ENCODE results near the gene CHERP. TPM values are rescaled to one million over a fixed set of nuclear protein-coding genes. Genes with fewer than 3 reads are reported as not detected.
"Not testable (repeated sequence)": the region's sequence is repeated elsewhere in the genome, so short reads cannot be mapped to it uniquely, and the experiment has no call there.

The CHERP gene
- total RNA-seq, 1 donor from 2014 or later, result 76.4 TPM

DNA sequence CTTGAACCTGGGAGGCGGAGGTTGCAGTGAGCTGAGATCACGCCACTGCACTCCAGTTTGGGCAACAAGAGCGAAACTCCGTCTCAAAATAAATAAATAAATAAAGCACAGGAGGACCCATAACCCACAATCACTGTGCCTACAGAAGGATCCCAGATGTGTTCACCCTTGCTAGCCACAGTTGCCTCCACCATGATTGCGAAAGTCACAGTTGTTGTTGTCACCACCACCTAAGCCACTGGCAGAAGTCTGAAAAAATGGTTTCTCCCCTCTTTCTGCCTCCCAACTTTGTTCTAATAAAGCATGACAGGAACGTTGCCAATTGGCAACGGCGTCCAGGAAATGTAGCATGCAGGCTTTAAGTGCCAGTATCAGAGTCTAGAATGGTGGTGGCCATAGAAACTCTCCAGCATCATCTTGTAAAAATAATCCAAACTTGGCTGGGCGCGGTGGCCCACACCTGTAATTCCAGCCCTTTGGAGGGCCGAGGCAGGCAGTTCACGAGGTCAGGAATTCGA, 68.3 kb downstream of the CHERP start:
- DNase-seq (ENCODE audit: low spot score, unreplicated experiment), result no peak
- Mint-ChIP-seq H3K27me3 (no peaks in the 10 kb centered on the region), H3K27ac (peak overlapping the region; percentile 62), H3K36me3 (ENCODE audit: insufficient read depth) (no peaks in the 10 kb centered on the region), H3K4me3 (ENCODE audit: low read depth) (peak overlapping the region; percentile 7), H3K4me1 (ENCODE audit: low read depth) (peaks cover 21% of the 10 kb centered on the region), H3K9me3 (ENCODE audit: low read depth) (no peaks in the 10 kb centered on the region)
- TF ChIP-seq, protein P1, sequence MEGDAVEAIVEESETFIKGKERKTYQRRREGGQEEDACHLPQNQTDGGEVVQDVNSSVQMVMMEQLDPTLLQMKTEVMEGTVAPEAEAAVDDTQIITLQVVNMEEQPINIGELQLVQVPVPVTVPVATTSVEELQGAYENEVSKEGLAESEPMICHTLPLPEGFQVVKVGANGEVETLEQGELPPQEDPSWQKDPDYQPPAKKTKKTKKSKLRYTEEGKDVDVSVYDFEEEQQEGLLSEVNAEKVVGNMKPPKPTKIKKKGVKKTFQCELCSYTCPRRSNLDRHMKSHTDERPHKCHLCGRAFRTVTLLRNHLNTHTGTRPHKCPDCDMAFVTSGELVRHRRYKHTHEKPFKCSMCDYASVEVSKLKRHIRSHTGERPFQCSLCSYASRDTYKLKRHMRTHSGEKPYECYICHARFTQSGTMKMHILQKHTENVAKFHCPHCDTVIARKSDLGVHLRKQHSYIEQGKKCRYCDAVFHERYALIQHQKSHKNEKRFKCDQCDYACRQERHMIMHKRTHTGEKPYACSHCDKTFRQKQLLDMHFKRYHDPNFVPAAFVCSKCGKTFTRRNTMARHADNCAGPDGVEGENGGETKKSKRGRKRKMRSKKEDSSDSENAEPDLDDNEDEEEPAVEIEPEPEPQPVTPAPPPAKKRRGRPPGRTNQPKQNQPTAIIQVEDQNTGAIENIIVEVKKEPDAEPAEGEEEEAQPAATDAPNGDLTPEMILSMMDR (IDR thresholded peaks at IDR 0.05; ENCODE audit: unreplicated experiment), result no peak

DNA sequence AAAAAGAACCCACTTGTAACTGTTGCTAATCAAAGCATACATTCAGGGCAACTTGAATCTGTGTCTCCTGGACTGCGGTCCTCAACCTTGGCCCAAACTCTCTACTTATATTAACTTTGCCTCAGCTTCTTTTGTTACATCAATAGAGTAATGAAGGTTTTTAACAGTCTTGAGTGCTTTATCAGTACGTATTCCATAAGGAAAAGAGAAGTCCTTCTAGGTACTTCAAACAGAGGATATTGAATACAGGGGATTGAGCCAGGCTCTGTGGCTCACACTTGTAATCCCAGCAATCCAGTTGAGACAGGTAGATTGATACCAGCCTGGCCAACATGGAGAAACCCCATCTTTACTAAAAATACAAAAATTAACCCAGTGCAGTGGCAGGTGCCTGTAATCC, 69.2 kb downstream of the CHERP start:
- TF ChIP-seq, protein P1 (IDR thresholded peaks at IDR 0.05; ENCODE audit: unreplicated experiment), result no peak
- DNase-seq (ENCODE audit: low spot score, unreplicated experiment), result no peak
- H3K27ac Mint-ChIP-seq, result no peak overlapping the region
- H3K36me3 Mint-ChIP-seq (ENCODE audit: insufficient read depth), result no peaks in the 10 kb centered on the region
- H3K4me3 Mint-ChIP-seq (ENCODE audit: low read depth), result no peak overlapping the region
- H3K4me1 Mint-ChIP-seq (ENCODE audit: low read depth), result peaks cover 22% of the 10 kb centered on the region
- no peaks in the 10 kb centered on the region for H3K27me3 Mint-ChIP-seq
- no peaks in the 10 kb centered on the region for H3K9me3 Mint-ChIP-seq (ENCODE audit: low read depth)

DNA sequence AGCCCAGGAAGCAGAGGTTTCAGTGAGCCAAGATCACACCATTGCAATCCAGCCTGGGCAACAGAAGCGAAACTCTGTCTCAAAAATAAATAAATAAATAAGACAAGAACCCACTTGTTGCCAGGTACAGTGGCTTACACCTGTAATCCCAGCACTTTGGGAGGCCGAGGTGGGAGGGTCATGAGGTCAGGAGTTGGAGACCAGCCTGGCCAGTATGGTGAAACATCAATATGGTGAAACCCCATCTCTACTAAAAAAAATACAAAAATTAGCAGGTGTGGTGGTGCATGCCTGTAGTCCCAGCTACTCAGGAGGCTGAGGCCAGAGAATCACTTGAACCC, 69.7 kb downstream of the CHERP start:
- Mint-ChIP-seq H3K4me3 (ENCODE audit: low read depth) (peak overlapping the region; percentile 77), H3K4me1 (ENCODE audit: low read depth) (peaks cover 22% of the 10 kb centered on the region)
- not testable (repeated sequence) for H3K9me3 Mint-ChIP-seq (ENCODE audit: low read depth); H3K36me3 Mint-ChIP-seq (ENCODE audit: insufficient read depth); H3K27ac Mint-ChIP-seq; DNase-seq (ENCODE audit: low spot score, unreplicated experiment); H3K27me3 Mint-ChIP-seq

DNA sequence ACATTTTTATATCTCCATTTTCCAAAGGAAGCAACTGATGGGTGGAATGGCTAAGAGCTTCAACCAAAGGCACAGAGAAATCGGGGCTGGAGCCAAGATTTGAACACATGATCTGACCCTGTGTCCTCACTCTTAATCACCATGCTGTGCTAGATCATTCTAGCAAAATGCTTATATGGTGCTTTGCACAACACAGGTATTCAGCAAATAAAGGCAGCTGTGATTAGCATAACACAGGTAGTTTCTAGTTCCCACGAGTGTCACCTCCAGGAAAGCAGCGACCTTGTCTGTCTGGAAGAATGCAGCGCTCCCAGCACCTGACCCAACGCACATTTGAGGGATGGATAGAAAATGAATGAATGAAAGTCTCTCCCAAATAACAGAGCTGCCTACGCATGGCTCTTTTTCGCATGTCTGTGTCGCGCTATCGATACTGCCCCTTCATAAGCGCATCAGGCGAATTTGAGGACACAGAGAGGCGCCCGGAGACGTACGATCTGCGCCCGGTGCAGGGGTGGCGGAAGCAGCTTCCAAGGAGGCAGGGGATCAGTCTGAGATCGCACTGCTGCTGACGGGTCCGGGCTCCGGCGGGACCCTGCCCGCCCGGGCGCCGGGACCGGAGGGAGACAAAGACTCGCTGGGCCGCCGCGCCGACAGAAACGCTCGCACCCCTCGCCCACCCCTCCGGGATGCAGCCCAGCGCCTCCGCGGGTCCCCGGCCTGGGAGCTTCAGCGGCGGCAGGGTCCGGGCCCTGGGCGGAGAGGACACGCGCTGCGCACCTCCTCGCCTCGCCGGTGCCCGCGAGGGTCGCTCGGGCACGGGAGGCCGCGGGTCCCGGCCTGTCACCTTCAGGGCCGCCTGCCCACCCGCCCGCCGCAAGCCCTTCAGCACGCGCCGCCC, 71.1 kb downstream of the CHERP start:
- Mint-ChIP-seq H3K27ac (peak overlapping the region; percentile 95), H3K9me3 (ENCODE audit: low read depth) (no peaks in the 10 kb centered on the region), H3K4me3 (ENCODE audit: low read depth) (peak overlapping the region; percentile 92), H3K27me3 (no peaks in the 10 kb centered on the region), H3K4me1 (ENCODE audit: low read depth) (peaks cover 22% of the 10 kb centered on the region), H3K36me3 (ENCODE audit: insufficient read depth) (peaks cover 1% of the 10 kb centered on the region)
- TF ChIP-seq, protein P1 (IDR thresholded peaks at IDR 0.05; ENCODE audit: unreplicated experiment), result no peak
- no peak for DNase-seq (ENCODE audit: low spot score, unreplicated experiment)

DNA sequence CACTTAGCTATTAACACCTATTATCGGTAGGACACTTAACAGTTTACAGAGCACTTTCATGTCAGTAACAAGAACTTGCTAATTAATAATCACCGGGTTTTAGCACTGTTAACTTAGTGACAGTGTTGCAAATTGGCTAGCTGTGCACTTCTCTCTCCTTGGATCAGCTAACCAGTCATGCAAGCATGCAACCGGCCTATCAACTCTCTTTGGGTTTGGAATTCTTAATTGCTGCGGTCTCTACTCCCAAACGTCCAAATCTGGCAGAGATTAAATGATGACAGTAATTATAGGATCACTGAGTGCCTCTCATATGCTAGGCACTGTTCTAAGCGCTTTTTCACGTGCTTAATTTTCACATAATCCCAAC, 71.7 kb downstream of the CHERP start:
- peaks cover 22% of the 10 kb centered on the region for H3K4me1 Mint-ChIP-seq (ENCODE audit: low read depth)
- H3K36me3 Mint-ChIP-seq (ENCODE audit: insufficient read depth), result peaks cover 1% of the 10 kb centered on the region
- H3K27ac Mint-ChIP-seq, result peak overlapping the region; percentile 95
- no peaks in the 10 kb centered on the region for H3K27me3 Mint-ChIP-seq
- TF ChIP-seq, protein P1 (IDR thresholded peaks at IDR 0.05; ENCODE audit: unreplicated experiment), result no peak
- no peaks in the 10 kb centered on the region for H3K9me3 Mint-ChIP-seq (ENCODE audit: low read depth)
- peak overlapping the region; percentile 92 for H3K4me3 Mint-ChIP-seq (ENCODE audit: low read depth)
- no peak for DNase-seq (ENCODE audit: low spot score, unreplicated experiment)

Other genes starting within 250 kb of the CHERP start
- gene KLF2, start 217.6 kb downstream of the CHERP start, total RNA-seq, result 2.7 TPM in 2 replicates
- gene EPS15L1, start 70.5 kb downstream of the CHERP start, total RNA-seq, result 56.8 and 59.3 TPM in 2 replicates
- not detected in 2 replicates for gene CALR3, start 46.3 kb downstream of the CHERP start, total RNA-seq
- gene C19orf44, start 46.0 kb downstream of the CHERP start, total RNA-seq, result 11.5 and 12.3 TPM in 2 replicates
- gene SLC35E1, start 30.0 kb upstream of the CHERP start, total RNA-seq, result 48.5 and 49.1 TPM in 2 replicates
- gene MED26, start 85.8 kb upstream of the CHERP start, total RNA-seq, result 11.2 and 11.7 TPM in 2 replicates
- 73.0 and 81.3 TPM in 2 replicates for gene SMIM7, start 117.7 kb upstream of the CHERP start, total RNA-seq
- gene TMEM38A, start 118.7 kb upstream of the CHERP start, total RNA-seq, result 8.8 and 12.2 TPM in 2 replicates
- 0.04 TPM in 1 of 2 replicates, not detected in the other for gene NWD1, start 177.4 kb upstream of the CHERP start, total RNA-seq

Measured in progenitor cell of endocrine pancreas (in vitro differentiated cells).